ENCODE results near the gene ARHGAP31. TPM values are rescaled to one million over a fixed set of nuclear protein-coding genes. Genes with fewer than 3 reads are reported as not detected.
A peak's percentile ranks its signal among the peaks of the same experiment; 100 is the strongest.

Gene ARHGAP31
- total RNA-seq, 2 donors from 2014 or later, result 5.7 to 7.9 TPM

GRCh38 chr3:119297169-119297568 is 3.0 kb downstream of the ARHGAP31 start:
- Histone ChIP-seq H3K27ac (no peak overlapping the region), H3K36me3 (replicated peaks in 1 of 2; ENCODE audit: insufficient read depth in 1 of 2, low read depth in 2 of 2) (no peaks in the 10 kb centered on the region), H3K4me3 (no peak overlapping the region), H3K4me1 (peaks cover 8% of the 10 kb centered on the region), H3K27me3 (no peaks in the 10 kb centered on the region), H3K9me3 (no peaks in the 10 kb centered on the region)
- TF ChIP-seq POLR2A (IDR thresholded peaks at IDR 0.05) (no peak), CTCF (IDR thresholded peaks at IDR 0.05) (no peak)
- DNase-seq, result no peak
- intact Hi-C loops (cut with DNase I), result no loop called here
- ATAC-seq, result no peak

- Histone ChIP-seq H3K9me3 (no peaks in the 10 kb centered on the region), H3K27ac (no peak overlapping the region), H3K4me1 (peaks cover 2% of the 10 kb centered on the region), H3K36me3 (replicated peaks in 1 of 2; ENCODE audit: insufficient read depth in 1 of 2, low read depth in 2 of 2) (no peaks in the 10 kb centered on the region), H3K4me3 (no peak overlapping the region), H3K27me3 (no peaks in the 10 kb centered on the region)
- 81 to 87% methylated on average over 11 of the region's 11 CpGs for WGBS, 2 donors
- TF ChIP-seq POLR2A (IDR thresholded peaks at IDR 0.05) (no peak), CTCF (IDR thresholded peaks at IDR 0.05) (no peak)
- ATAC-seq, result no peak
- intact Hi-C loops (cut with DNase I), result no loop called here
- no peak for DNase-seq
Measured at GRCh38 chr3:119298565-119298941, 4.4 kb downstream of the ARHGAP31 start.

- TF ChIP-seq POLR2A (IDR thresholded peaks at IDR 0.05), result peak in 1 of 3 donors; percentile 20
- TF ChIP-seq CTCF (IDR thresholded peaks at IDR 0.05), result no peak
- H3K4me1 ChIP-seq, result no peaks in the 10 kb centered on the region
- peak overlapping the region in 2 of 4 donors; percentile 12 to 60 for H3K27ac ChIP-seq
Measured at GRCh38 chr3:119300991-119301391, 6.8 kb downstream of the ARHGAP31 start.

GRCh38 chr3:119301662-119302061 is 7.5 kb downstream of the ARHGAP31 start:
- Histone ChIP-seq H3K4me1 (no peaks in the 10 kb centered on the region), H3K9me3 (no peaks in the 10 kb centered on the region), H3K27me3 (no peaks in the 10 kb centered on the region), H3K36me3 (replicated peaks in 1 of 2; ENCODE audit: insufficient read depth in 1 of 2, low read depth in 2 of 2) (no peaks in the 10 kb centered on the region), H3K4me3 (no peak overlapping the region), H3K27ac (peak overlapping the region in 1 of 4 donors; percentile 60)
- intact Hi-C loops (cut with DNase I), result no loop called here
- TF ChIP-seq POLR2A (IDR thresholded peaks at IDR 0.05), result no peak
- no peak for TF ChIP-seq CTCF (IDR thresholded peaks at IDR 0.05)
- WGBS, 2 donors, result 67 to 72% methylated on average over 3 of the region's 3 CpGs
- DNase-seq (peak in 1 of 4 donors; percentile 40), ATAC-seq (no peak)

More at GRCh38 chr3:119300991-119301391, 6.8 kb downstream of the ARHGAP31 start:
- Histone ChIP-seq H3K36me3 (replicated peaks in 1 of 2; ENCODE audit: insufficient read depth in 1 of 2, low read depth in 2 of 2) (no peaks in the 10 kb centered on the region), H3K9me3 (no peaks in the 10 kb centered on the region), H3K4me3 (no peak overlapping the region), H3K27me3 (no peaks in the 10 kb centered on the region)
- ATAC-seq (no peak), DNase-seq (peak in 1 of 4 donors; percentile 28)
- intact Hi-C loops (cut with DNase I), result no loop called here
- WGBS, 2 donors, result 69 to 75% methylated on average over 5 of the region's 5 CpGs

- no peak overlapping the region for H3K27ac ChIP-seq
- H3K9me3 ChIP-seq, result no peaks in the 10 kb centered on the region
- no peak overlapping the region for H3K4me3 ChIP-seq
- no peaks in the 10 kb centered on the region for H3K4me1 ChIP-seq
- ATAC-seq (no peak), DNase-seq (no peak)
- H3K36me3 ChIP-seq (replicated peaks in 1 of 2; ENCODE audit: insufficient read depth in 1 of 2, low read depth in 2 of 2), result no peaks in the 10 kb centered on the region
- TF ChIP-seq POLR2A (IDR thresholded peaks at IDR 0.05) (no peak), CTCF (IDR thresholded peaks at IDR 0.05) (no peak)
- intact Hi-C loops (cut with DNase I), result no loop called here
- 63 to 78% methylated on average over 7 of the region's 7 CpGs for WGBS, 2 donors
- H3K27me3 ChIP-seq, result no peaks in the 10 kb centered on the region
Measured at GRCh38 chr3:119302697-119303551, 8.7 kb downstream of the ARHGAP31 start.
